ENCODE data around the gene SREBF1. TPM values are rescaled to one million over a fixed set of nuclear protein-coding genes. Genes with fewer than 3 reads are reported as not detected.

Gene SREBF1
- total RNA-seq, 1 donor from 2014 or later, result 12.6 TPM

DNA sequence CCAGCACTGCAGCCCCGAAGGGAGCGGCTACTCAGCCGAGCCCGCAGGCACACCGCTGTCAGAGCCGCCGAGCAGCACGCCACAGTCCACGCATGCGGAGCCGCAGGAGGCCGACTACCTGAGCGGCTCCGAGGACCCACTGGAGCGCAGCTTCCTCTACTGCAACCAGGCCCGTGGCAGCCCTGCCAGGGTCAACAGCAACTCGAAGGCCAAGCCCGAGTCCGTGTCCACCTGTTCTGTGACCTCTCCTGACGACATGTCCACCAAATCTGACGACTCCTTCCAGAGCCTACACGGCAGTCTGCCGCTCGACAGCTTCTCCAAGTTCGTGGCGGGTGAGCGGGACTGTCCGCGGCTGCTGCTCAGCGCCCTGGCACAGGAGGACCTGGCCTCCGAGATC, 42.4 kb downstream of the SREBF1 start:
- DNase-seq, result no peak

DNA sequence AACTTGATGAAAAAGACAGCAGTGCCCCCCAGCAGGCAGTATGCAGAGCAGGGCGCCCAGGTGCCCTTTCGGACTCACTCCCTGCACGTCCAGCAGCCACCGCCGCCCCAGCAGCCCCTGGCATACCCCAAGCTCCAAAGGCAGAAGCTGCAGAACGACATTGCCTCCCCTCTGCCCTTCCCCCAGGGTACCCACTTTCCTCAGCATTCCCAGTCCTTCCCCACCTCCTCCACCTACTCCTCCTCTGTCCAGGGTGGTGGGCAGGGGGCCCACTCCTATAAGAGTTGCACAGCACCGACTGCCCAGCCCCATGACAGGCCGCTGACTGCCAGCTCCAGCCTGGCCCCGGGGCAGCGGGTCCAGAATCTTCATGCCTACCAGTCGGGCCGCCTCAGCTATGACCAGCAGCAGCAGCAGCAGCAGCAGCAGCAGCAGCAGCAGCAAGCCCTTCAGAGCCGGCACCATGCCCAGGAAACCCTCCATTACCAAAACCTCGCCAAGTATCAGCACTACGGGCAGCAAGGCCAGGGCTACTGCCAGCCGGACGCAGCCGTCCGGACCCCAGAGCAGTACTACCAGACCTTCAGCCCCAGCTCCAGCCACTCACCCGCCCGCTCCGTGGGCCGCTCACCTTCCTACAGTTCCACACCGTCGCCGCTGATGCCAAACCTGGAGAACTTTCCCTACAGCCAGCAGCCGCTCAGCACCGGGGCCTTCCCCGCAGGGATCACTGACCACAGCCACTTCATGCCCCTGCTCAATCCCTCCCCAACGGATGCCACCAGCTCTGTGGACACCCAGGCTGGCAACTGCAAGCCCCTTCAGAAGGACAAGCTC, 43.2 kb downstream of the SREBF1 start:
- no peak for DNase-seq

DNA sequence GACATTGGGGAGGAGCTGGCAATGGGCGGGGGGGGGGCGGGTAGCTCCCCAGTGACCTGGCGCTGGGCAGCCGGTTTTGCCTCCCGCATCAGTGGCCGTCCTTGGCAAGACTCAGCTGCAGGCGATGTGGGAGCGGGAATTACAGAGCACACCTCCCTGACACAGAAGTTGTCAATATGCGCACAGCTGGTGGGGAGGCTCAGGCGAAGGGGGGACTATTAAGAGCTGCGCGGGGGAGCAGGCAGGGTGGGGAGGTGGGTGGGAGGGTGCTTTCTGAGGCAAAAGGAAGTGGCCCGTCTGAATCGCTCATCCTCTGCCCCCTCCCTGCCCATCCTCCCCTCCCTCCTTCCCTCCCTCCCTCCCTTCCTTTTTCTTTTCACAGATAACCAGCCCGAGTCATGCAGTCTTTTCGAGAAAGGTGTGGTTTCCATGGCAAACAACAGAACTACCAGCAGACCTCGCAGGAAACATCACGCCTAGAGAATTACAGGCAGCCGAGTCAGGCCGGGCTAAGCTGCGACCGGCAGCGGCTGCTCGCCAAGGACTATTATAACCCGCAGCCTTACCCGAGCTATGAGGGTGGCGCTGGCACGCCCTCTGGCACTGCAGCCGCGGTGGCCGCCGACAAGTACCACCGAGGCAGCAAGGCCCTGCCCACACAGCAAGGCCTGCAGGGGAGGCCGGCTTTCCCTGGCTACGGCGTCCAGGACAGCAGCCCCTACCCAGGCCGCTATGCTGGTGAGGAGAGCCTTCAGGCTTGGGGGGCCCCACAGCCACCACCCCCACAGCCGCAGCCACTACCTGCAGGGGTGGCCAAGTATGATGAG, 44.0 kb downstream of the SREBF1 start:
- DNase-seq, result peak; percentile 75

DNA sequence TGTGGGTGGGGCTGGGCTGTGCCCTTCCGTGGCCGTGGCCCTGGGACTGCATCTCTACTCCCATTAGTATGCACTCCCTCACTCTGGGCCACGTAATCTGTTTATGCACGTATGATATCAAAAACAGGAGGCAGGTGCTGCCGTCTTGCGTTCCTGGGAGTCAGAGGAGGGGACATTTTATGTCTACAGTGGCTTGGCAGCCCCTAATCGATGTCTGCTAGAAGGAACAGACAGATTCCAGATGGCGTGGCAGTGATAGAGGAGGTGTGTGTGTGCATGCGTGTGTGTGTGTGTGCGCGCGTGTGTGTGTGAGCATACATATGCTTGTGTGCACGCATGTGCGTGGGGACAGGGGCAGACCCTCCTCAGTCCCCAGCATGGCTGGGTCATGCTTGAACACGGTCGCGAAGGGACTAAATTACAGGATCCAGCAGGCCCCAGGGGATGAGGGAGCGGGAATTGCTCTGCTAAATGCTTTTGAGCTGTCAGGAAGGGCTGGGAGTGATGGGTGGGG, 44.7 kb downstream of the SREBF1 start:
- DNase-seq, result no peak

GRCh38 chr17:17790637-17791464, 45.9 kb downstream of the SREBF1 start:
- no peak for DNase-seq

- DNase-seq, result no peak
Observed at GRCh38 chr17:17789828-17790636, 46.8 kb downstream of the SREBF1 start.

- DNase-seq, result no peak
Observed at GRCh38 chr17:17789410-17789809, 47.4 kb downstream of the SREBF1 start.

DNA sequence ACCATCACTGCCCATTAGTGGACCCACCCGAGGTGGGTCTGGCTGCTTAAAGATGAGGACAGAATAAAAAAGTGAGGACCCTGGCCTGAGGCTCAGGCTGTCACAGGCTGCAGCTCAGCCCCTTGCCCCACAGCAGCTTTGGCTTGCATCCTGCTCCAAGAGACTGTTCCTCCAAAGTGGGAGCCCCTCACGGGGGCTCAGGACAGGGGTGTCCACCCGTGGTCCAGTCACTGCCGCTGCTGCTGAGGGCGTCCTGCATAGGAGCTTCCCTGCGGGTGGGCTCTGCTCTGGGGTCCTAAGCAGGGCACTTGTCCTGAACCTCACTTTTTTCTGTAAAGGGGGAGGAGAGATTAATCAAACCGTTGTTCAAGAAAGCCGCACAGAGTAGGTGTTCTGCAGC, 47.8 kb downstream of the SREBF1 start:
- DNase-seq, result no peak

- DNase-seq, result no peak
Observed at GRCh38 chr17:17787568-17787967, 49.2 kb downstream of the SREBF1 start.

DNA sequence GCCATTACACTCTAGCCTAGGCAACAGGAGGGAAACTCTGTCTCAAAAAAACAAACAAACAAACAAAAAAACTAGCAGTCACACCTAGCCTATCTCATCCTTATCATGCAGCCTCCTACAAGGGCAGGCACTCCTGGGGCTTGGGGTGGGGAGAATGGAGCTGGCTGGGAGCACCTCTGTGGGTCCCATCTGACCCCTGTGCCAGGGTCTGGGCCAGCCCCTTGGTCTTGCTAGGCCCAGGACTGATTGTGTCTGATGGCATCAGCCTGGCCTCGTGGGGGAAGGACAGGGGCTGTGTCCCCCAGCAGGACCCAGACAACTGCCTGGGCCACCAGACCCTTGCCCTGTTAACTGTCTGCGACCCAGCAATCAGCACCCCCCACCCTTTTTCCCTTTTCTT, 49.8 kb downstream of the SREBF1 start:
- no peak for DNase-seq

DNA sequence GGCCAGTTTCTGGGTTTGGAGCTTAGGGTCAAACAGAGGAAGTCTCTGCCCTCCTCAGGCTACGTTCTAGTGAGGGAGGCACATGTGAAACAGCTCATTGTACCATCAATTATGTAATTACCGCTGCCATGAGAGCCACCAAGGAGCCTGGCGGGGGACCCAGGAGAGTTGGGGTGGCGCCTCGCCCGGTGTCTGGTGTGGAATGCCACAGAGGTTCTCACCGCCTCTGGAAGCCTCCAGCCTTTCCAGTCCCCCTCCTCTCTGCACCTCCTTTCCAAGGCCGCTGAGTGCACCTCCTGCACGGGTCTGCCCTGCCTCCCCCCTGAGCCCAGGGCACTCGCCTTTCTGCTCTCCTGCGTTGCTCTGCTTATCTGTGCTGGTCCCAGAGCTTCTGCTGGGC, 51.4 kb downstream of the SREBF1 start:
- DNase-seq, result no peak

- DNase-seq, result peak; percentile 42
Observed at GRCh38 chr17:17784657-17785267, 52.0 kb downstream of the SREBF1 start.

- peak; percentile 42 for DNase-seq
Observed at GRCh38 chr17:17783825-17784656, 52.7 kb downstream of the SREBF1 start.

GRCh38 chr17:17783116-17783824, 53.5 kb downstream of the SREBF1 start:
- peak; percentile 59 for DNase-seq

DNA sequence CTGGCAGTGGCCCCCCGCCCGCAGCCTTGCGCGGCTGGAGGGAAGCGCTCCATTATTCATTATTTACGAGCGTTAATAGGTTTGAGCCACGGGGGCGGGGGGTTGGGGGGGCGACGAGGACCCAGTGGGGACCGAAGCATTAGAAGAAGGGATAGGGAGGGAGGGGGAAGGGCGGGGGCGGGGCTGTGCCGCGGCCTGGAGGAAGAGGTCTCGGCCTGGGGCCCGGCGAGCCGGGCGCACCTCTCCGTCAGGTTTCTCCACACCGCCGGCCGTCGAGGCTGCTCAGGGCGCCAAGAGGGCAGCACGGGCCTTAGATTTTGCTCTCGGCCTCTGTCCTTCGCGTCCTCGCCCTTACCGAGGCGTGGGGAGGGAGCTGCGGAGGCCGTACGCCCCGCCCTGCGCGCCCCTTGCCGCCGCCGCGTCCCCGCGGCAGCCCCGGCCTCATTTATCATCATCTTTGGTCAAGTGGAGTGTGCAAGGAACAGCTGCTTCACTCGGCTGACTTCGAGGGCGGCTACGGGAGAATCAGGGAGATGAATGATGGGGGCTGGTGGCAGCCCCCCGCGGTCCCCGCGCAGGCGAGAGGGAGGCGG, 54.2 kb downstream of the SREBF1 start:
- DNase-seq, result peak; percentile 59

DNA sequence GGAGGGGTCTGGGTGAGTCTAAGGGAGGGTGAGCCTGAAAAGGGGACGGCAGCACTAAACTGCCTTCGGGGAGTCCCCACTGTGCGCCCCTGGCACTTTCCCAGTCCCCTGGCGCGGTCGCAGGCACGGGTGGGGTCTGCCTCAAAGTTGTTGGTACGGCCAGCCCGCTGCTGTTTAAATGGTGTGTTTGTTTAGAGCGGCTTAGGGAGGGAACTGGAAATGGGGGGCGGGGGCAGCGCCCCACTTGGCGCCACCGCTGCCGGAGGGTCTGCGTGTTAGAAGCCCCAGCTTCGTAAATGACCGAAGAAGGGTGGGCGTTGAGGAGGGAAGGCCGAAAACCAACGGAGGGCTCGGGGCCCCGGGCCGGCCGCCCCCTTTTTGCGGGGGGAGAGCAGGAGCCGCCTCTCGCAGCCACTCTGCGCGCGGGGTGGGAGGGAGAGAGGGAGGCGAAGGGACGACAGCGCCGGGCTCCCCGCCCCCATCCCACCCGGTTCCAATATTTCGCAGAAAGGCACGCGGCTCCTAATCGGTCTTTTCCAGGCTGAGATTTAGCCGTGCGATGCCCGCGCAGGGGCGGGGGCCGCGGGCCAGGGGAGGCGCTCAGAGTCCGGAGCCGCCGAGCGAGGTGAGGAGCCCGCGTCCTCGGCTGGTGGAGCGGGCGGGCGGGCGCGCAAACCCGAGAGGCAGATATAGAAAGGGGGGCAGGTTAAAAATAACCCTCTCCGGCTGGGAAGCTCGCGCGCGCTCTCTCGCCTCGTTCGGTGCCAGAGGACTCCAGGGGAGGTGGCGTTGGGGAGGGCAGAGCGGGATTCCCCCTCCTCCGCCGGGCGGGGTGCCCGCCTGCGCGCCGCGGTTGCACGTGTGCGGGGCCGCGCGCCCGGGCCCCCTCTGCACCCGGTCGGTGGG, 54.9 kb downstream of the SREBF1 start:
- DNase-seq, result peak; percentile 78

- DNase-seq, result peak; percentile 38
Observed at GRCh38 chr17:17780922-17781590, 55.7 kb downstream of the SREBF1 start.
